NCI-H146 (cell line): Measurements from ENCODE around the gene PNPT1.
A peak's percentile ranks its signal among the peaks of the same experiment; 100 is the strongest.
"Not testable (repeated sequence)": the region's sequence is repeated elsewhere in the genome, so short reads cannot be mapped to it uniquely, and the experiment has no call there.

Experiments
- DNase-seq: peaks from one replicate; lab custom pipeline; 2025; lab: John Stamatoyannopoulos, UW

PNPT1 gene

DNA sequence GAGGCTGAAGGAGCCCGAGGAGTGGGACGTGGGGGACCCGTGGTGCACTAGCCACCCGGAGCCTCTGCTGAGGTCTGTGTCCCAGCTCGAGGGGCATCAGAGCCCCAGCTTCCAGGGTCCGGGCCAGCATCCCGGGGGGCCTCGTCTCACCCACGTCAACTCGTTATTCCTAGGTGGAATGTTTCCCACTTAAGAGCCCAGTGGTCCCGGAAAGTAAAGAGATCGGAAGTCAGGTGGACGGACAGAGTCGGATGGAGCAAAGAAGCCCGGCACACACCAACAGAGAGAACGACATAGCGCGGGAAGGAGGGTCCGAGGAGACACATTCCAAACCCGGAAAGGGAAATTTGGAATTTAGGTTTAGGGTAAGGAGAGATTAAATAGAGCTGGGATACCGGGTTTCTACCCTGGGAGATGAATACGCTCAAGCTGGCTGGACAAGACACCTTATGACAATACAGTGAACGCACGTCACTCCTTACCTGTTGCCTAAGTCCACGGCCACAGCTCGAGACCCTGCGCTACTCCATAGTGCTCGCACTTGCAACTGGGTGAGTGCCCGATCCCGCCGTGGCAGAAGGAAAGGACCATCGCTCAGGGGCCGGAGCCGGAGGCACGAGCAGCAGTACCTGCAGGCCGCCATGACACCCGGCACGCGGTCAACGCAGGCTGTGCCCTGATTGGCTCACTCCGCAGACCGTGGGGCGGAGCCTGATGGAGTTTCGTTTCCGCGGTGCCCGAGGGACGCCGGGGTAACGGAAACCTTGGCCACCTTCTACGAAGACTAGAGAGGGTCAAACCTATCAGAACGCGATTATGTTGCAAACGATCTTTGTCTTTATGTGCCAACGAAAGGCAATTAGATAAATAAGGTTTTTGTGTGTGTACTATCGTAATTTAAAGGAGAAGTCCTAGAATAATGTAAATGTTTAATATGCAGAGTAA, at the start of gene PNPT1:
Gene PNPT1, minus strand, starts transcription at position 664 of the 945 bp plus-strand sequence. Its CDS starts 21 bp downstream, at position 643.
- peak; percentile 96 for DNase-seq

- no peak for DNase-seq
Measured at GRCh38 chr2:55742996-55743395, 49.4 kb upstream of the PNPT1 start.

GRCh38 chr2:55736019-55736536, 42.4 kb upstream of the PNPT1 start:
- DNase-seq = not testable (repeated sequence)

- no peak for DNase-seq
Measured at GRCh38 chr2:55734726-55735125, 41.1 kb upstream of the PNPT1 start.

- no peak for DNase-seq
Measured at GRCh38 chr2:55733335-55733734, 39.7 kb upstream of the PNPT1 start.

GRCh38 chr2:55732854-55733253, 39.2 kb upstream of the PNPT1 start:
- no peak for DNase-seq

- DNase-seq = no peak
Measured at GRCh38 chr2:55729136-55729685, 35.6 kb upstream of the PNPT1 start.

GRCh38 chr2:55721596-55722215, 28.1 kb upstream of the PNPT1 start:
- DNase-seq = no peak

- no peak for DNase-seq
Measured at GRCh38 chr2:55720417-55720816, 26.8 kb upstream of the PNPT1 start.

- no peak for DNase-seq
Measured at GRCh38 chr2:55719852-55720251, 26.2 kb upstream of the PNPT1 start.

DNA sequence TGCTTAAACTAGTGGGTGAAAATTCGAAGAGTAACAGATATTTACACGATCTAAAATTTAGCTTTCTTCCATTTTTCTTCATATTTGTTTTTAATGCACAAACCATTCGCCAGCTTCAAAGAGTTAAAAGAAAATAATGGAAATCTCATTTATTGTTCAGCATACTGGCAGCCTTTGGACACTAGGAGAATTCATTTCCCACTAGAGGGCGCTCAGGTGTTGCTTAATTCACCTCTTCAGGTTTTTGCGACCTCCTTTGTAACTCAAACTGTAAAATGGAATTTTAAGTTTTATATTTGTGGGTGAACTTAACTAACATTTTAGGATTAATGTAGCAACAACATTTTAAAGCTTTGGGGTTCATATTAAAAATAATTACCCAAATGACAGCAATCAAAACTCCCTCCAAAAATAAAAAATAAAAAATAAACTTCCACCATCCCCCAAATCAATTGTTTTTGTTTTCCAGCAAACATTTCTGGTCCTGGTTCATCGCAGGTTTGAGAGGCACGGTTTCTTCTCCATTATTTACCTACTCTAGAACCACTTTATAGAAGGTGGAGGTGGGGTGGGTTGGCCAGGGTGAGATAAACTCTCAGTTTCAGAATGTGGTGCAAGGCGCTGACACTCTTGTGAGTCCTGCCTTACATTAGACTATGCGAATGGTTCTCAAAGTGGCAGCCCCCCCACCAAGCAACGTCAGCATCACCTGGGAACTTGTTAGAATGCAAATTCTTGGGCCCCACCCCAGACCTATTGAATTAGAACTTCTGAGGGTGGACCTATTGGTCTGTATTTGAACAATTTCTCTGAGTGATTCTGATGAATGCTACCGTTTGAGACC, 24.7 kb upstream of the PNPT1 start:
- peak; percentile 64 for DNase-seq

DNA sequence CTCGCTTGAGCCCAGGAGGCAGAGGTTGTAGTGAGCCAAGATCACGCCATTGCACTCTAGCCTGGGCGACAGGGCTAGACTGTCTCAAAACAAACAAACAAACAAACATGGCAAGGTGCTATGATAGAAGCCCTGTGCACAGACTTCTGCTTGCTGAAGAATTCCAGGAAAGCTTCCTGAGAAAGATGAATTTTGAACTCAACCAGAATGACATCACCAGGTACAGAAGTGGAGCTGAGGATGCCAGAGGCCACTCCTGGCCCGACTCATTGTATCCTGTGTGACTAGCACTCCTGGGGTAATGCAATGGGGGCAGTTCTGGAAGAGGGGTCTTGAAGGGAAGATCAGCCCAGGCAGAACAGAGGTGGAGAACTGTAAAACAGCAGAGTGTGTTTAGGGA, 22.0 kb upstream of the PNPT1 start:
- no peak for DNase-seq

DNA sequence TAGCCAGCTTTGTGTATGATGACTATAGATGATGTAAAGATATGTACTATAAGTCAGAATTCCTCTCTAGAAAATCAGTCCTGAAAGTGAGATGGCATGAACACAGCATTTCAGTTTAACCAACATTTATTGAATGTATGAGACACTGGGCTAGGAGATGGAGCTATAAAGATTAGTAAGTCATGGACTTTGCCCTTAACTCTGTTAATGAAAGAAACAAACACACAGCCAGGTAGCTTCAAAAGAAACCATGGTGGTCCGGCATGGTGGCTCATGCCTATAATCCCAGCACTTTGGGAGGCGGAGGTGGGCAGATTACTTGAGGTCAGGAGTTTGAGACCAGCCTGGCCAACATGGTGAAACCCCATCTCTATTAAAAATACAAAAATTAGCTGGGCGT, 21.5 kb upstream of the PNPT1 start:
- not testable (repeated sequence) for DNase-seq

DNA sequence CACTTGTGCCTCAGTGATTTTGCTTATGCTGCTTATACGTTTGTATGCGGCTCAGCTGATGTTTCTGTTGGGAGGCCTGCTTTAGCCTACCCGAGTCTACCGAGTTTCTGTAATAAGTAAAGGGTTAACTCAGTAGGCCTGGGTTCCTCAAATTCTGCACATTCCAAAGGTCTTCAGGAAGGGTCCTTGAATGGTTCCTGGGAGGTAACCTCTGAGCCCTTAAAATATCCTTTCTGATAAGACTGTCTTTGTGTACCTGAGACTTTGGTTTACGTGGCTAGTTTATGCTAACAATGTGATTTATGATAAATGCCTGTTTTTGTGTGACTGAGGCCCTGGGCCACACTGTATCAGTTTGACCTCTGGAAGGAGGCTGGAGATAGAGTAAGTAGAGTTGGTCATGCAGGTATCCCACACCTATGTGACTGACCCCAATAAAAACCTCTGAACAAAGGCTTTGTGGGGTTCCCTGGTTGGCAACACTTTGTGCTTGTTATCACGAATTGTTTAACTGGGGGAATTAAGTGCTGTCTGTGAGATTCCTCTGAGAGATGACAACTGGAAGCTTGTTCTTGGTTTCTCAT, 18.9 kb upstream of the PNPT1 start:
- no peak for DNase-seq

DNA sequence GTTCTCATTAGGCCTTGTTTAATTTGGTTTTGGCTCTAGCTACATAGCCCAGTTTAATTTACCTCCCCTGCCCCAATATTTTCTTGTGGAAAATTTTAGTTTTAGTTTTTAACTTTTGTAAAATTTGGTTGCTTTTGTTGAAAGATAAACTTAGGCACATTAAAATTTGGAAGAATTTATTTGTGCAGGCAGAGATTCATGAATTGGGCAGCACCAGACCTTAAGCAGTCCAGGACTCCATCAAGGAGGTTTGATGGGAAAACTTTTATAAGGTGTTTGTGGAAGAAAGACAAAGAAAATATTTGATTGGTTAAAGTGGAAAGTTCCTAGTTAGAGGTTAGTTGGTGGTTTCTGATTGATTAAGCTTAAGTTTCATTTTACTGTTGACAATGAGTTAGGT, 16.4 kb upstream of the PNPT1 start:
- no peak for DNase-seq

DNA sequence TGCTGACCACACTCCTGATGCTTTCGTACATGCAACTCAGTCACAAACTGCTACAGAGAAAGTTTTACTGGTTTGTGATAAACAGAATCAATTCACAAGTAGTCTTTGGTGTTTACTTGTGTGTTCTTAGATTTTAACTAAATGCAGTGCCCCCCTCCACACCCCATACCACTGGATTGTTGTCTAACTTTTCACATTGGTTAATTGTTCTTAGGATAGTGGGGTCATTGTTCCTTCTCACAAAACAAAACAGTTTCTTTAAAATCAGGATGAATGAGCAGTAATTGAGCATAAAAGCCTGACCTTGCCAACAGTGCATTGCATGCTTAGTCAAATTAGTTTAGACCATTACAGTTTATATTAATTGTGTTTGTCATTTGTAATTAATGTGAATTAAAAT, 14.1 kb upstream of the PNPT1 start:
- no peak for DNase-seq

DNA sequence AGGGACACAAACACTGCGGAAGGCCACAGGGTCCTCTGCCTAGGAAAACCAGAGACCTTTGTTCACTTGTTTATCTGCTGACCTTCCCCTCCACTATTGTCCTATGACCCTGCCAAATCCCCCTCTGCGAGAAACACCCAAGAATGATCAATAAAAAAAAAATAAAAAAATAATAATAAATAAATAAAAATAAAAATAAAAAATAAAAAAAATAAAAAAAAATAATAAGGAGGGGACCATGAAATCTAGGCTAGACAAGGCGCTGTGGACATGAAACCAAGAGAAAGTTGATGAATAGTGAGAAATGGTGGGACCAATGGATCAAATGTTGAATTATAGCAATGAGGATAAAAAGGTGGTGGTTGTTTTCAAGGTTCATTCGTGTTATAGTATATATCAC, 12.6 kb upstream of the PNPT1 start:
- not testable (repeated sequence) for DNase-seq

GRCh38 chr2:55705027-55705653, 11.5 kb upstream of the PNPT1 start:
- no peak for DNase-seq

DNA sequence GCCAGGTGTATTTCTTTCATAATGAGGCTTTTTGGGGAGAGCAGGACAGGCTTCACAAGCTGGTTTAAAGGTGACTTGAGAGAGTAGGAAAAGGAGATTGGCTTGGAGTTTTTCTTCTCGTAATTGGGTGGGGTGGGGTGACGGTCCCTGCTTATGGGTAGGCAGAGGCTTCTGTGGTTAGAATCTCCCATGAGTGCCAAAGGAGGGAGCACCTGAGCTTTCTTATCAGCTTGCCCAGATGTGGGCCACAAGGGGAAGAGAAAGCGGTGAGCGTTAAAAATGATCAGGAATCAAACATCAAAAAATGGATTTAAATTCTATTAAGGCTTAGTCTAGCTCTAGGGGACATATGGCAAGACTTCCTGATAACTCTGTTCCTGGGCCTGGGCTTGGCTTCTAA, 9.7 kb upstream of the PNPT1 start:
- DNase-seq = no peak

DNA sequence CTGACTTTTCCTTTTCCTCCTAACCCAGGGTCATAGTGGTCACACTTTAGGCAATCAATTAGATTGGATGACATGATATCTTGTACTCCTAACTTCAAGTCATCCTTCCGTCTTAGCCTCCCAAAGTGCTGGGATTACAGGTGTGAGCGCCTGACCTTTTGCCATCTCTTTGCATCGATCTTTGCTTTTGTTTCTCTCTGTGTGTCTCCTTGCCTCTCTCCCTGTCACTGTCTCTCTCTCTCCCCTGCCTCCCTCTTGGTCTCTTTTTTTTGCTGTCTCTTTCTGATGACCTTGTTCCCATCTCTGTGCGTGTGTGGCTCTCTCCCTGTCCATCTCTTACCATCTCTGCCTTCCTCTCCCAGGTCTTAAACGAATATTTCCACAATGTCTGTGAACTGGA, 904 bp downstream of the PNPT1 start:
- DNase-seq = not testable (repeated sequence)

DNA sequence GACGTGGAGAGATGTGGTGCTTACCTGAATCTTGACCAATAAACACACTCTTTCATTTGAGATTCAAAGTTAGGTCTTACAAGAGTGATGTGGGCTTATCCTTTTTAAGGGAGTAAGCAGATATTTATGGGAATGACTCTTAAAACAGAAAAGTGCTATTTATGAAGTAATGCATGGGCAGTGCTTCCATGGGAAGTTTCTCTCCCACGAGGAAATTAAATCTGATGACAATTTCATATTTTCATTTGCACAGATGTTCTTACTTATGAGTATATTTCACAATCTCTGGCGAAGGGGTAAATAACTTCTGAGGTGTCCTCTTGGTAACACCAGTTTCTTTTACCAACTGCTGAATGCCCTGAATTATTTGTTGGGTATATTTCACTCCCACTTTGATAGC, 21.0 kb downstream of the PNPT1 start:
- DNase-seq = no peak
